ENCODE measurements around the gene SEPTIN10.
"Not testable (repeated sequence)": the region's sequence is repeated elsewhere in the genome, so short reads cannot be mapped to it uniquely, and the experiment has no call there.

Gene SEPTIN10

DNA sequence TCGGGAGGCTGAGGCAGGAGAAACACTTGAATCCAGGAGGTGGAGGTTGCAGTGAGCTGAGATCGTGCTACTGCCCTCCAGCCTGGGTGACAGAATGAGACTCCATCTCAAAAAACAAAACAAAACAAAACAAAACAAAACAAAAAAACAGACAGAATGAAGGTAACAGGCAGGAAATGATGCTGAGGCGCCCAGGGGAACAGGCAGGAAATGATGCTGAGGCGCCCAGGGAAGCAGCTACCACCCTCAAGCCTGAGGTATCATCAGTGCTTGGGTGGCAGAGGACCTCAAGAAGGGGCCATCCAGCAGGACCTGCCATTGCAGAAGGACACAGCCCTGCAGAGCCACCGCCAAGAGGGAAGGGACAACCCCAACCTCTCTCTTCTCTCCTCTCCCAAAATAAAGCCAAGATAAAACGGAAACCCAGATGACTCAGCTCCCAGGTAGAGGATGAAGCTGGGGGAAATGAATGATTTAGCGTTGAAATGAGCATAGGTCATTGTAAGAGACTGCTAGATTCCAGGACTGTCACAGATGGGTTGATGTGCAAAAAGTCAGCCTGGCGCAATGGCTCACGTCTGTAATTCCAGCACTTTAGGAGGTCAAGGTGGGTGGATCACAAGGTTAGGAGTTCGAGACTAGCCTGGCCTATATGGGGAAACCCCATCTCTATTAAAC, 19.7 kb upstream of the SEPTIN10 start:
- no peak for DNase-seq

DNA sequence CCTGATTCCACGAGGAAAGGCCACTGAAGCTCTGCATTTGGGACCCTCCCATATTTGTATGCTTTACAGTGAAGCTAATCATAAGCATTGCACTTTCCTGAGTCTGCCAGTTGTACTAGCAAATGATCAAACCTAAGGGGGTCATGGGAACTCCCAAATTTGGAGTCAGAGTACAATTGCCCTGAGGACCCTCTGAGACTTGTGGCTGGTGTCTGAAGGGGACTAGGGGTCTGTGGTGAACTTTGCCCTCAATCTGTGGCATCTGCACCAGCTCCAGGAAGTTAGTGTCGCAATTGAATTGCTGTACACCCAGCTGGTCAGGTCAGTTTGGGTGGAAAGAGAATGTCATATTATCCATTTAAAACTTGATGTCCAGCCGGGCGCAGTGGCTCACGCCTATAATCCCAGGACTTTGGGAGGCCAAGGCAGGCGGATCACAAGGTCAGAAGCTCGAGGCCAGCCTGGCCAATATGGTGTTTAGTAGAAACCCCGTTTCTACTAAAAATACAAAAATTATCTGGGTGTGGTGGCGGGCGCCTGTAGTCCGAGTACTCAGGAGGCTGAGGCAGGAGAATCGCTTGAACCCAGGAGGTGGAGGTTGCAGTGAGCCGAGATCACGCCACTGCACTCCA, 18.5 kb upstream of the SEPTIN10 start:
- DNase-seq, result no peak

DNA sequence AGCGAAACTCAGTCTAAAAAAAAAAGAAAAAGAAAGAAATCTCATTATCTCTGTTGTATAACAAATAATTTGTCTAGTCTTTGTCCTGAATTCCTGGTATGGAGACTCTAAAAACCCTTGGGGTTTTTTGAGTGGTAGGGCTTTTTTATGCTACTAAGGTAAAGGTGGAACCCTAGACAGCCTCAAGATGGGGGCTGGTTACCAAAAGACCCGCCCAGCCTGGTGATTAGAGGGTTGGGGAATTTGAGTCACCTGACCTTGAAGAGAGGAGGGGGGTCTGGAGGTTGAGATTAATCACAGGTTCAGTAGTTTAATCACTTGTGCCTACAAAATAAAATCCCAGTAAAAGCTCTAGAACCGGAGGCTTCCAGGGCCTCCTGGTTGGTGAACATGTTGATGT, 18.0 kb upstream of the SEPTIN10 start:
- no peak for DNase-seq

DNA sequence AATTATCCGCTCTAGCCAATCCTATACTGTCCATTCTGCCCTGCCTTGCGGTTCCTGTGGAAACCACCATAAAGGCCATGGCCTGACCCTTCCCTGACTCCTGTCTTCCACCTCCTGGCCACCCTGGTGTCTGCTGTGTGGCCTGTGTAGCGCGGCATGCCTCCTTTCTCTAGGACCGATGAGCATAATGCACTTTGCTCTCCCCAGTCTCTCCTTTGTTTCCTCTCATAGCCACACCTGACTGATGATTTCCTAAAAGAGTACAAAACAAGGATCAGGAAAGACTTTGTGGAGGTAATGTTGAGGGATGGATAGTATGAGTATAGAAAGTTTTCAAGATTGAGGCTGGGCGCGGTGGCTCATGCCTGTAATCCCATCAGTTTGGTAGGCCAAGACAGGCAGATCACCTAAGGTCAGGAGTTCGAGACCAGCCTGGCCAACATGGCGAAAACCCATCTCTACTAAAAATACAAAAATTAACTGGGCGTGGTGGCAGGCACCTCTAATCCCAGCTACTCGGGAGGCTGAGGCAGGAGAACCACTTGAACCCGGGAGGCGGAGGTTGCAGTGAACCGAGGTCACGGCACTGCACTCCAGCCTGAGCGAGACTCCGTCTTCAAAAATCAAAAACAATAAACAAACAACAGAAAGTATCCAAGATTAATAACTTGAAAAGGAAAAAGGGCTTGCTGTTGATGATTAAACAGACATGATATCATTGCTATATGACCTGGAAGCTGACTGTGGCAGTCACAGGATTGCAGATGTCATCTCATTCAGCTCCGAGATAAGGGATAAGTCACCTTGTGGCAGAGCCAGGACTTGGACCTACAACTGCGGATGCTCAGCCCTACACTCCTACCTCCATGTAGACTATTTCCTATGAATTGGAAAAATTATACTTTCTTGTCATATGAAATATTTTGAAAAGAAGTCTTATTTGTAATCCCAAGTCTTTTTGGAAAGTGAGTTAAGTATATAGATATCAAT, 17.0 kb upstream of the SEPTIN10 start:
- DNase-seq, result no peak

DNA sequence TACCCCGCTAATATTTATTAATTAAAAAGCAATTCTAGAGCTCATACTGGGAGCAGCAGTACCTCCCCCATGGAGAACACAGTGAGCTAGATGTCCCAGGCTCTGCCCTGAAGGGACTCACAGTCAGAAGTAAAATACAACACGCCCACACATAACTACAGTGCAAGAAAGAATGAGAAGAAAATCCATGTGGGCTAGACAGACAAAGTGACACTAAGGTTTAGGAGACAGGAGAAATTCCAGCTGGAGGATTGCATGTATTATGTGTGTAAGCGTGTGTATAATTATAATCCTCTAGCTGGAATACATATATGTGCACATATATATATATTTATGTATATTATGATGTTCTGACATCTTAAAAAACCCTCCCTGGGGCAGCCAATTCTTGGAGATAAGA, 16.1 kb upstream of the SEPTIN10 start:
- DNase-seq, result no peak

DNA sequence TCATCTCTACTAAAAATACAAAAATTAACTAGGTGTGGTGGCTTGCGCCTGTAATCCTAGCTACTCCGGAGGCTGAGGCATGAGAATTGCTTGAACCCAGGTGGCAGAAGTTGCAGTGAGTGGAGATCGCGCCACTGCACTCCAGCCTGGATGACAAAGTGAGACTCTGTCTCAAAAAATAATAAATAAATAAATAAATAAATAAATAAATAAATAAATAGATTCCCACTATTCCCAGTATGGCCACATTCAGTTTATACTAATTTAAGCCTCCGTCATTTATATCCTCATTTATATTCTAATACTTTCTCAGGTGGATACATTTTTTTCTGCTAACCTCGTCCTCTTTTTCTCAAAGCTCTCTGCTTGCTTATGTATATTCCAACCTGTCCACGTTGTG, 14.6 kb upstream of the SEPTIN10 start:
- not testable (repeated sequence) for DNase-seq

DNA sequence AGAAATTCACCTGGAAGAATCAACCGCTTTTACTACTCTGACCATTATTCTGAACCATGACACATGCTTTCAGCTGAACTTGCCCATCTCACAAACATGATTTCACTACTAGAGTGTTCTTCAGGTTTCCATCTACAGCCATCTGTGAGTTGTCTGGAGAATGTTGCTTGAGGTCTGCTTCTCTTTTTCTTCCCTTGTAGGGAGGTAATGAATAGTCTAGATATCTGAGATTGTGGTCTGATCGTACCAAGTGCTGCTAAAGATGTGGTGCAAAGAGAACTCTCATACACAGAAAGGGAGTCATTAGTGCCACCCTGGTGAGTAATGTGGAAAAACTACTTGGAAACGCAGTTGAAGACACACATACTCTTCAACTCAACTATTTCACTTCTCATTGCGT, 10.6 kb upstream of the SEPTIN10 start:
- DNase-seq, result no peak

DNA sequence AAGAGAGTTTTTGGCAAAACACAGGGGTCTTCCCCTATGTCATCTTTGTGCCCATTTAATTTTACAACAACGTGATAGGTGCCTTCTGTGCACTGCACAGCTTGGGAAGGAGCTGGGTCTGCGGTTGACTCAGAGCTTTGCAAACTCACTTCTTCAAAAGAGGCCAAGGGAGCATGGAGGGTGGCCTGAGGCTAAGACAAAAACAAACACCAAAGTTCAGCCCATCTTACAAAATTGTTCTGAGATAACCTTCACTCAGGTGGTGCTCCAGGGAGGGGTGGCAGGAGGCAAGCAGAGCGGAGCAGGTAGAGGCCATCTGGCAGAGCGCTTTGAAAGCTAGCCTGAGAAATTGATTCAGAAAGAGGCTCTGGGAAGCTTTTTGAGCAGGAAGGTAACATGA, 10.2 kb upstream of the SEPTIN10 start:
- no peak for DNase-seq

DNA sequence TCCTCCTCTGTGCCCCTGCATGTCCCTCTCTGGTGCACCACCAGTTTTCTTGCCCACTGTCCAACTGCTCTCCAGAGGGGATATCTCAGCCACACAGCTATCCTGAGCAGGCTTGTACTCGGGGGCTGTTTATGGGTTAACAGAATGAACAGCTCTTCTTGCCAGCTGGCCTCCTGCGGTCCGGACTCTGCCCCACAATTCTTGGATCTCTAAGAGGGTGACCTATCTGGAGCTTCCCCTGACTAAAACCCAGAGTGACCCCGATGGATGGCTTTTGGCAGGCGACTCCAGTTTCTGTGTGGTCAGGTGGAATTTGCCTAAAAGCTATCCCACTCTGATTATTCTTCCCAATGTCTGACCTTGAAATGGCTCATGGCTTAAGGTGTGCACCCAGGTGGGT, 9.5 kb upstream of the SEPTIN10 start:
- DNase-seq, result no peak

DNA sequence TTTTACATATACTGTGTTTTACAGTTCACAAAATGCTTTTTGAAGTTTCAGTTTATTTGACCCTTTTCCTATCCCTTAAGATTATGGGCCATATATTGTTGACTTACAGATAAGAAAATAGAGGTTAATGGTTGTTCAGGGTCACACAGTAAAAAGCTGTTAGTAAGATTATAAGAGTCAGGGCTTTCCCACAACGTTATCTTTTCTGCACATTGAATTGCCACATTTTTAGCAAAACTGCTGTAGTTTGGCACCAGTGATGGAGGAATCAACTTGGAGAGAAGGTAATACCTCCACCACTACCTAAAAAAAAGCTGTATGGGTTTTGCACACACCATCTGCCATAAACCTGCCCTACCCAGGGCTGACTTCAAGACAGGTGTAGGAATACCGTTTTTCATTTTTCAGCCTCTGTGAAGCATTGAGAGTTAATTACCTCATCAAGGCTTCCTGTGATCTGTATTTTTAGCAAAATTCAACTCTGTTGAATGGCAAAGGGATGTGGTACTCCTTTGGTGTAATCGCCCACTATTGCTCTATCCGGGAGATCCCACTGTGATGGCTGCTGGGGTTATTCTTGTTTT, 5.4 kb upstream of the SEPTIN10 start:
- no peak for DNase-seq

DNA sequence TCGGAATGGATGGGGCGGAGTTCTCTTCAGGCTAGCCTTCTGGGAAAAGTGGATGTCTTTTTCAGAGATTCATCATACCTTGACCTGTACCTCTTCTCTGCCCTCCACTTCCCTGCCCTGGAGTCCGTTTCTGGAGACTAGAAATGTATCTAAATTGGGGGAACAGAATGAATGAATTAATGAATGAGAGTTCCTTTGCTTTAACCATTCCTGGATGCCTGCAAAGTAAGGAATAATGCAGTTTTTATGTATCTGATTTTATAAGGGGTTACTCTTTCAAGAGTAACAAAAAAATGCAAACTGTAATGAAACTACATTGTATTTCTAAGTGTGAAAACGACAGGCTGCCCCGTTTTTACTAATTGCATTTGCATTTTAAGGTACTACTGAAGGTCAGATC, 2.4 kb upstream of the SEPTIN10 start:
- DNase-seq, result no peak

DNA sequence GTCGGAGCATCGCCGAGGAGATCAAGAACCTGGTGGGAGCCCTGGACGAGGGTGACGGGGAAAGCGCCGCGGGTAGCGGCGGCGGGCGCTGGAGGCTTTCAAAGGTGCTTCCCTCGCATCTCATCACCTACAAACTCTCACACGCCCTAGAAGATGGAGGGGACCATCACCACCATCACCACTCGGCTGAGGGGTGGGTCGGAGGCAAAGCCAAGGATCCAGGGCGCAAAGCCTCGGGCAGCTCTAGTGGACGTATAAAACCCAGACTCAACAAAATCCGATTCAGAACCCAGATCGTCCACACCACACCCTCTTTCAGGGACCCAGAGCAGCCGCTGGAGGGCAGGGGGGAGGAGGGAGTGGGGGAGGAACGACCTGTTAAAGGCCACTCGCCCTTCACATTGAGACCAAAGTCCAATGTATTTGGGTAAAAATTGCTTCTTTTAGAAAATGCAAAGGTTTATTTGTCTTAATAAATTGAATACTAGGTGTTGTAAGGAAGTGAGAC, 1.9 kb upstream of the SEPTIN10 start:
- no peak for DNase-seq

DNA sequence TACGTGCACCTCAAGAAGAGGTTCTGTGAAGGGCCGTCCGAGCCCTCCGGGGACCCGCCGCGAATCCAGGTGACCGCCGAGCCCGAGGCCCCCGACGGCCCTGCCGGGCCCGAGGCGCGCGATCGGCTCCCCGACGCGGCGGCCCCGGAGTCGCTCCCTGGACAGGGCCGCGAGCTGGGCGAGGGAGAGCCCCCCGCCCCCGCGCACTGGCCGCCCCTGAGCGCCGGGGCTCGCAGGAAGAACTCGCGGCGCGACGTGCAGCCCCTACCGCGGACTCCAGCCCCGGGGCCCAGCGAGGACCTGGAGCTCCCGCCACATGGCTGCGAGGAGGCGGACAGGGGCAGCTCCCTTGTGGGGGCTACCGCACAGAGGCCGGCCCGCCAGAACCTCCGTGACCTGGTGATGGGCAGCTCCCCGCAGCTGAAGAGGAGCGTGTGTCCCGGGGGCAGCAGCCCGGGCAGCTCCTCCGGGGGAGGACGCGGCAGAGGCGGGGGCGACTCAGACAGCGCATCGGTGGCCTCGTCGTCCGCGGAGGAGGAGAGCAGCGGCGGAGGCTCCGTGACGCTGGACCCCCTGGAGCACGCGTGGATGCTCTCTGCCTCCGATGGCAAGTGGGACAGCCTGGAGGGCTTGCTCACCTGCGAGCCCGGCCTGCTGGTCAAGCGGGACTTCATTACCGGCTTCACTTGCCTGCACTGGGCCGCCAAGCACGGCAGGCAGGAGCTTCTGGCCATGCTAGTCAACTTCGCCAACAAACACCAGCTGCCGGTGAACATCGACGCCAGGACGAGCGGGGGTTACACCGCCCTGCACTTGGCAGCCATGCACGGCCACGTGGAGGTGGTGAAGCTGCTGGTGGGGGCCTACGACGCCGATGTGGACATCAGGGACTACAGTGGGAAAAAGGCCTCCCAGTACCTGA, 1.2 kb upstream of the SEPTIN10 start:
- DNase-seq, result no peak

DNA sequence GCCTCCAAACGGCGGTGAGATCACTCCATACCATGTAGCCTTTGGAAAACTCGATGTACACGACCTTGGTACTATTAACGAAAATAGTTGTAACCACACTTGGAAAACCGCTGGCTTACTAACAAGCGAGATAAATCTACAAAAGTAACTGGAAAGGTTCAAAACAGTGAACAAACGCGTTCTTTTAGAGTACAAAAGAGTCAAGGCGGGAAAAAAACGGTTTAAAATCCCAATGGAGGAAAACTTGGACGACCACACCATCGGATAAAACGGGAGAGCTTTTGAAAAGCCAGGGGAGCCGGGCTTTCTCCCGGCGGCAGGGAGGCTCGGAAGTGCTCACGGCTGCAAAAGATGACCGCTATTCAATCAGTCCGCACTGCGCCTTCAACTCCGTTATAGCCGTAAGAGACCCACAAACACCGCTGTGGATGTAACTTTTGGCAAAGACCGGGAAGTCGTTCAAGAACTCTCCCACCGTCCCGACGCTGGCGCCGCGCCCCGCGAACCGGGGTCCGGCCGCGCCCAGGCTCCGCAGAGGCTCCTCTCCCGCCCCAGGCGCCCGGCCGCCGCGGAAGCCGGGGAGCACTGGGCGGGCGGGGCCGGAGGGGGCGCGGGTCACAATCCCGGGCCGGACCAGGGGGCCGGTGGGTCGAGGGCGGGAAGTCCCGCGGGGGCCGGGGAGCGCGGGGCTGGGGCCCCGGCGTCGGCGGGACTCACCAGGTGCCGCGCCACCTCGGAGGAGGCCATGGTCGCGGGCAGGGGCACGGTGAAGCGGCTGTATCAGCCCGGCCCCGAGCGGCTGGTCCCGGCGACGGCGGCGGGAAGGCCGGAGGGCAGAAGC, 465 bp downstream of the SEPTIN10 start:
- peak; percentile 21 for DNase-seq

DNA sequence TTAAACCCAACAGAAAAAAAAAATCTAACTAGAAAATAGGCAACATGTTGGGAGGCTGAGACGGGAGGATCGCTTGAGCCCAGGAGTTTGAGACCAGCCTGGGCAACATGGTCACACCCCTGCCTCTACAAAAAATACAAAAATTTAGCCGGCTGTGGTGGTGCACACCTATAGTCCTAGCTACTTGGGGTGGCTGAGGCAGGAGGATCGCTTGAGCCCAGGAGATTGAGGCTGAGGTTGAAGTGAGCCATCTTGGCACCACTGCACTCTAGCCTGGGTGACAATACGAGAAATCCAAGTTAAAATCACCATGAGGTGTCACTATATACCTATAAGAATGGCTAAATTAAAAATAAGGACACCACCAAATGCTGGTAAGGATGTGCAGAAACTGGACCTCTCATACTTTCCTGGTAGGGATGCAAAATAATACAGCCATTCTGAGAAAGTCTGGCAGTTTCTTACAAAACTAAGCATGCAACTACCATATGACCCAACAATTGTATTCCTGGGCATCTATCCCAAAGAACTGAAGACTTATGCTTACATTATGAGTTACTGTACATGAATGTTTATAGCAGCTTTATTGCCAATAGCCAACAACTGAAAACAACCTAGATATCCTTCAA, 2.2 kb downstream of the SEPTIN10 start:
- DNase-seq, result no peak

DNA sequence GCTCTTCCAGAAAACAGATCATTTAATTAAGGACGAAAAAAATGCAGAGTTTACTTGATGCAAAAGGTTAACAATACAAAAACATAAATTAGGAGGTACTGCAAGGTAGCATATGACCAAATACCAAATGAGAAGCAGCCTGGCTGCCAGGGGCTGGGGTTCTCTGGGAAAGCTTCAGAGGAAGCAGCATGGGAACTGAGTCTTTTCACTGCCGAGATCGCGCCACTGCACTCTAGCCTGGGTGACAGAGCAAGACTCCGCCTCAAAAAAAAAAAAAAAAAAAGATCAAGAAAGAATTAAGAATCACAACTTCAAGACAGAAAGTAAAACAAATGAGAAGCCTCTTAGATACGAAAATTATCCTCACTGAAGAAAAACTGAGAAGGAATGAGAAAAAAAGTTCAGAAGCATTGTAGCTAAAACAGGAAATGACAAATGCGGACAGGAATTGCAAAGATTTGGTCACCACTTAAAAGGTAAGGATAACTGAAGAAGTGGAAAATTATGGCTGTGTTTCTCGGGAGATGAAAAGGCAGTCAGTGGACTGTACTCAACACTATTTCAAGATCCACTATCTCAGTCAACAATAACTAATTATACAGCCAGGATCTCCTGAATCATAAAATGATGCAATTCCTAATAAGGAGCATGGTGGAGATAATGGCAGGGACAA, 4.3 kb downstream of the SEPTIN10 start:
- no peak for DNase-seq

DNA sequence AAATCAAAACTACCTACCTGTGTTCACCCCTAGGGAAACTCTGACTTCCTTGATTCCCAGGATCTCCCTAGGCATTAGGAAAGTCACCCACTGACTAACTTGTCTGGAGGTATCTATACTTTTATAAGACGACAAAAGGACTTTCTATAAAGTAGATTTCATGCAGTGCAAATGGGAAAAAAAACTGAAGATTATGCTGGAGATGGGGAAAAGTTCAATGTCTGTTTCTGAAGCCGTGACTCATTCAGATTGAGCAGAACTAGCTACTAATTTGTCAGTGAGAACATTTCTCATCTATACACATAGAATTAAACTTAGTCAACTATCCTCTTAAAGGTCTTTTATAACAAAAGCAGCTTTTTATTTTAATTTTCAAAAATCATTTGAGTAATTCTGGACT, 6.0 kb downstream of the SEPTIN10 start:
- DNase-seq, result no peak

DNA sequence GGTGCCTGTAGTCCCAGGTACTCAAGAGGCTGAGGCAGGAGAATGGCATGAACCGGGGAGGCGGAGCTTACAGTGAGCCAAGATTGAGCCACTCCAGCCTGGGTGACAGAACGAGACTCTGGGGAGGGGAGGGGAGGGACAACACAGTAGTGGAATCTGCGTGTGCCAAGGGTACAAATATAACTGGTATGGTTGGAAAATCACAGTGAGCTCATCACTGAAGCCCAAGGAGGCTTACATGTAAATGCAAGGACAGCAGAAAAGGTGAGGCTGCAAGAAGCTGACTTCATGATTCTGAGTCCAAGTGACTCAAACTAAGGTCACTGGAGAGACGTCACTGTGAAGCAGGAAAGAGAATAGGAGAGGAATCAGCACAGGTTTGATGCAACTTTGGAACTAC, 9.2 kb downstream of the SEPTIN10 start:
- no peak for DNase-seq

DNA sequence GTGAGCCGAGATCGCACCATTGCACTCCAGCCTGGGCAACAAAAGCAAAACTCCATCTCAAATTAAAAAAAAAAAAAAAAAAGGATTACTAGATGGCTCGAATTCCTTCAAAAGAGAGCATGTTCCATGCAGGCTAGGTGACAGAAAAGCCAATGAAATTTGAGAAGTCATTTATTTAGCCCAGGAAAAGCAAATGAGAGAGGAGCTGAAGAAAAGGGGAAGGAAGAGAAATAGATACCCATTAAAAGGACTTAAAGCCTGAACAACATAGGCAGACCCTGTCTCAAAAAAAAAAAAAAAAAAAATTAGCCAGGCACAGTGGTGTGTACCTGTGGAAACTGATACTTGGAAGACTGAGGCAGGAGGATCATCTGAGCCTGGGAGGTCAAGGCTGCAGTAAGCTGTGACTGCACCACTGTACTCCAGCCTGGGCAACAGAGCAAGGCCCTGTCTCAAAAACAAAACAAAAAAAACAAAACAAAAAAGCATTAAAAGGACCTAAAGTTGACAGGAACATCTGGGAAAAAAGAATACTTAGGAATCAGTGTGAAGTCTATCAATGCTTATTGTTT, 11.1 kb downstream of the SEPTIN10 start:
- no peak for DNase-seq

DNA sequence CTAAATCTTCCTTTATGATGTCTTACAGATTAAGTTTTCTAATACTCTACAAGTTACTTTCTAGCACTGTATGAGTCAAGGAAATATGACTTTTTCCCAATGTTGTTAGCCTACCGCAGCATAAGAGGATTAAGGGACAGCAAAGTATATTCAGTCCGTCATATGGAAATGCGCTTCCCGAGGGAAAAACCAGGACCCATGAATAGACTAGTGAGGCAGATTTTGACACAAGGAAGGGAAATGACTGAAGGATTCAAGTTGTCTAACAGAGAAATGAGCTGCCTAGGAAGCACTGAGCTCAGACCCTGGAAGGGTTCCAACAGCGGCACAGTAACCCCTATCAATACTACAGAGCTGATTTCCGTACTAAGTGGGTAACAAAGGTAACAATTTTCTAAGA, 12.0 kb downstream of the SEPTIN10 start:
- DNase-seq, result no peak

Data from DMS 273 treated with DMSO at 0.1 percent for 48 hours (cell line).